ENCODE results near the gene SPCS3.
"Not testable (repeated sequence)": the region's sequence is repeated elsewhere in the genome, so short reads cannot be mapped to it uniquely, and the experiment has no call there.

Gene SPCS3

GRCh38 chr4:176306837-176307665 is 12.7 kb upstream of the SPCS3 start:
- DNase-seq: no peak

- no peak for DNase-seq
These were observed 12.2 kb upstream of the SPCS3 start for GRCh38 chr4:176307666-176307930.

GRCh38 chr4:176308441-176308840 is 11.3 kb upstream of the SPCS3 start:
- DNase-seq: no peak

- DNase-seq: no peak
These were observed 10.7 kb upstream of the SPCS3 start for GRCh38 chr4:176309046-176309445.

- no peak for DNase-seq
These were observed 10.0 kb upstream of the SPCS3 start for GRCh38 chr4:176309772-176310171.

GRCh38 chr4:176313596-176314336 is 6.0 kb upstream of the SPCS3 start:
- DNase-seq: no peak

GRCh38 chr4:176319151-176319703 is 539 bp upstream of the SPCS3 start:
- DNase-seq: no peak

GRCh38 chr4:176320340-176320975 is 692 bp downstream of the SPCS3 start:
- DNase-seq: peak; percentile 94

- DNase-seq: no peak
These were observed 1.2 kb downstream of the SPCS3 start for GRCh38 chr4:176320976-176321361.

GRCh38 chr4:176321589-176321988 is 1.8 kb downstream of the SPCS3 start:
- DNase-seq: no peak

- DNase-seq: no peak
These were observed 3.9 kb downstream of the SPCS3 start for GRCh38 chr4:176323511-176324160.

GRCh38 chr4:176324876-176325275 is 5.1 kb downstream of the SPCS3 start:
- DNase-seq: not testable (repeated sequence)

- no peak for DNase-seq
These were observed 13.3 kb downstream of the SPCS3 start for GRCh38 chr4:176333076-176333475.

GRCh38 chr4:176334066-176334465 is 14.3 kb downstream of the SPCS3 start:
- DNase-seq: no peak

- DNase-seq: no peak
These were observed 15.7 kb downstream of the SPCS3 start for GRCh38 chr4:176335421-176335820.

GRCh38 chr4:176339936-176340761 is 20.4 kb downstream of the SPCS3 start:
- DNase-seq: no peak

GRCh38 chr4:176340871-176341685 is 21.3 kb downstream of the SPCS3 start:
- no peak for DNase-seq

- DNase-seq: no peak
These were observed 22.6 kb downstream of the SPCS3 start for GRCh38 chr4:176342384-176342783.

- DNase-seq: no peak
These were observed 23.5 kb downstream of the SPCS3 start for GRCh38 chr4:176343286-176343685.

GRCh38 chr4:176345346-176345745 is 25.6 kb downstream of the SPCS3 start:
- not testable (repeated sequence) for DNase-seq

GRCh38 chr4:176346836-176347235 is 27.1 kb downstream of the SPCS3 start:
- not testable (repeated sequence) for DNase-seq

Measured in activated CD8-positive, alpha-beta memory T cell treated with anti-CD3 and anti-CD28 coated beads for 24 hours (primary cell).